A673 (cell line): Measurements from ENCODE around the gene ADO. TPM values are rescaled to one million over a fixed set of nuclear protein-coding genes. Genes with fewer than 3 reads are reported as not detected.

ENCODE experiments used
- BruUV-seq: library from RNA; stranded (reverse); fragments of 400-500 nt; replicated peaks from 2 replicates; lab custom pipeline; 2021; lab: Mats Ljungman, UMichigan
- CTCF ChIA-PET: fragments of 300-600 bp; sonication (Branson Sonifier 250); formaldehyde crosslinking; loops from one replicate; lab custom pipeline; 2022; ENCODE audit warnings: antibody characterized with exemption; lab: Charles Lee
- POLR2A ChIA-PET: fragments of 300-600 bp; sonication (Branson Sonifier 250); formaldehyde crosslinking; loops from one replicate; lab custom pipeline; 2022; ENCODE audit warnings: antibody characterized with exemption; ENCODE audit not compliant: low non-redundant PET; lab: Charles Lee
- DNase-seq: peaks from one replicate; pipeline ENCODE4 v3.0.0-alpha.2; 2015; ENCODE audit warnings: low spot score
- H3K27ac ChIP-seq: fragments of 200-600 bp; sonication (generic); 2 replicates; pipeline ENCODE4 v1.5.1; 2016; ENCODE audit warnings: mixed run types, low read depth, mild to moderate bottlenecking, mixed read lengths, antibody characterized with exemption, low read length; ENCODE audit not compliant: poor library complexity, severe bottlenecking
- H3K27me3 ChIP-seq: fragments of 200-600 bp; sonication (generic); replicated peaks from 2 replicates; pipeline ENCODE4 v1.6.1; 2017; ENCODE audit warnings: mixed run types, low read depth, mild to moderate bottlenecking, mixed read lengths, antibody characterized with exemption, low read length; ENCODE audit not compliant: insufficient read depth, poor library complexity
- H3K36me3 ChIP-seq: fragments of 200-600 bp; sonication (generic); 2 replicates; pipeline ENCODE4 v1.6.1; 2016; ENCODE audit warnings: mixed run types, mild to moderate bottlenecking, mixed read lengths, antibody characterized with exemption, low read length; ENCODE audit not compliant: insufficient read depth, poor library complexity, severe bottlenecking
- H3K4me1 ChIP-seq: fragments of 200-600 bp; sonication (generic); 2 replicates; pipeline ENCODE4 v1.6.1; 2017; ENCODE audit warnings: mixed run types, mild to moderate bottlenecking, mixed read lengths, antibody characterized with exemption, low read length; ENCODE audit not compliant: insufficient read depth, poor library complexity, severe bottlenecking
- H3K4me3 ChIP-seq: fragments of 200-600 bp; sonication (generic); 2 replicates; pipeline ENCODE4 v1.5.1; 2016; ENCODE audit warnings: low read depth, mixed run types, mild to moderate bottlenecking, mixed read lengths, low read length; ENCODE audit not compliant: poor library complexity, severe bottlenecking
- H3K9me3 ChIP-seq: fragments of 200-600 bp; sonication (generic); 2 replicates; pipeline ENCODE4 v1.6.1; 2016; ENCODE audit warnings: mixed run types, low read depth, mild to moderate bottlenecking, mixed read lengths, antibody characterized with exemption, low read length; ENCODE audit not compliant: poor library complexity, severe bottlenecking
- CTCF ChIP-seq: fragments of 300-800, 200-600 bp; sonication (generic); conservative IDR thresholded peaks from 2 replicates; pipeline ENCODE4 v1.5.1; 2017; ENCODE audit warnings: low read depth, mild to moderate bottlenecking, antibody characterized with exemption, low read length, moderate library complexity, mixed read lengths
- EZH2 ChIP-seq: fragments of 200-600 bp; sonication (generic); IDR thresholded peaks from 2 replicates; pipeline ENCODE4 v1.6.1; 2017; ENCODE audit warnings: borderline replicate concordance, low read depth, mild to moderate bottlenecking, mixed read lengths, antibody characterized with exemption, low read length; ENCODE audit not compliant: poor library complexity, severe bottlenecking
- intact Hi-C: fragments of 100-400 bp; cut with micrococcal nuclease; formaldehyde crosslinking; loops from one replicate; pipeline ENCODE4 v1.10.0; 2022; ENCODE audit not compliant: unreplicated experiment
- total RNA-seq: library from RNA; stranded (reverse); gene quantifications from 2 replicates; pipeline ENCODE4 v1.2.3, GENCODE V29; 2021

Gene ADO
- total RNA-seq, 1 experiment from 2014 or later = 38.4 TPM

GRCh38 chr10:62792261-62792660 lies 12.3 kb upstream of the ADO start:
- H3K4me3 ChIP-seq = no peak overlapping the region
- H3K9me3 ChIP-seq = no peaks in the 10 kb centered on the region
- no TSS peak for BruUV-seq
- no peaks in the 10 kb centered on the region for H3K4me1 ChIP-seq
- H3K36me3 ChIP-seq = no peaks in the 10 kb centered on the region
- TF ChIP-seq CTCF (no peak), EZH2 (no peak)
- H3K27ac ChIP-seq = no peak overlapping the region
- no peak for DNase-seq
- ChIA-PET CTCF (no interaction called here), POLR2A (no interaction called here)
- intact Hi-C loops = no loop called here
- no peaks in the 10 kb centered on the region for H3K27me3 ChIP-seq

- DNase-seq = no peak
- CTCF ChIA-PET = no interaction called here
Measured at GRCh38 chr10:62794306-62794705, 10.2 kb upstream of the ADO start.

GRCh38 chr10:62795100-62795499 lies 9.4 kb upstream of the ADO start:
- no peak overlapping the region for H3K27ac ChIP-seq
- BruUV-seq = no TSS peak
- no peak for DNase-seq
- TF ChIP-seq EZH2 (no peak), CTCF (no peak)
- no peaks in the 10 kb centered on the region for H3K36me3 ChIP-seq
- intact Hi-C loops = no loop called here
- ChIA-PET CTCF (no interaction called here), POLR2A (no interaction called here)
- H3K9me3 ChIP-seq = no peaks in the 10 kb centered on the region
- H3K4me1 ChIP-seq = no peaks in the 10 kb centered on the region
- H3K27me3 ChIP-seq = no peaks in the 10 kb centered on the region
- H3K4me3 ChIP-seq = no peak overlapping the region

More at GRCh38 chr10:62794306-62794705, 10.2 kb upstream of the ADO start:
- no peak overlapping the region for H3K4me3 ChIP-seq
- H3K9me3 ChIP-seq = no peaks in the 10 kb centered on the region
- intact Hi-C loops = no loop called here
- BruUV-seq = no TSS peak
- H3K27ac ChIP-seq = no peak overlapping the region
- H3K36me3 ChIP-seq = no peaks in the 10 kb centered on the region
- TF ChIP-seq CTCF = no peak
- no peak for TF ChIP-seq EZH2
- POLR2A ChIA-PET = no interaction called here
- H3K27me3 ChIP-seq = no peaks in the 10 kb centered on the region
- no peaks in the 10 kb centered on the region for H3K4me1 ChIP-seq
